Measurements from ENCODE around the gene TSPOAP1. TPM values are rescaled to one million over a fixed set of nuclear protein-coding genes. Genes with fewer than 3 reads are reported as not detected.

The TSPOAP1 gene
- total and polyA plus RNA-seq, 2 of the 13 experiments (the other 11 are each of a cell fraction or from before 2014, with no cell fraction given), result not detected

- Histone ChIP-seq H3K79me2 (ENCODE audit: insufficient read depth, low read length) (peaks cover 87% of the 10 kb centered on the region), H3K27ac (ENCODE audit: extremely low read length, insufficient read depth, low read length) (peak overlapping the region; percentile 92), H3K9me3 (ENCODE audit: low read length) (no peaks in the 10 kb centered on the region), H3K4me1 (ENCODE audit: insufficient read depth, low read length) (peaks cover 97% of the 10 kb centered on the region), H3K36me3 (replicated peaks in 1 of 2; ENCODE audit: control insufficient read depth in 1 of 2, insufficient read depth in 2 of 2, low read length in 2 of 2) (peaks cover 39 to 62% of the 10 kb centered on the region in 2 experiments), H4K20me1 (ENCODE audit: insufficient read depth, low read length) (no peaks in the 10 kb centered on the region), H3K9ac (ENCODE audit: insufficient read depth, low read depth, low read length) (peak overlapping the region; percentile 79), H3K4me2 (ENCODE audit: low read depth, low read length) (peak overlapping the region; percentile 80), H3K4me3 (replicated peaks in 1 of 3; ENCODE audit: insufficient read depth in 1 of 3, low read depth in 2 of 3, low read length in 3 of 3) (peak overlapping the region in 2 of 3 experiments; percentile 1 to 47; a peak in 3 of 6 replicates), H3K27me3 (ENCODE audit: control insufficient read depth in 1 of 2, insufficient read depth in 2 of 2, low read length in 2 of 2) (no peaks in the 10 kb centered on the region), H2AFZ (ENCODE audit: low read length) (no peak overlapping the region)
- in situ Hi-C loops (cut with HindIII; ENCODE audit: extremely low pct_ligation_motif_present, low pct_unique_long_range_greater_than_20kb), result no loop called here
- TSS peak; percentile 47 for BruUV-seq (replicated peaks)
- ATAC-seq (peak; percentile 93), DNase-seq (ENCODE audit: low spot score) (peak; percentile 97), FAIRE-seq (peak; percentile 90)
- intact Hi-C loops (cut with micrococcal nuclease; ENCODE audit: unreplicated experiment), result loop anchor here (1.0 kb wide), 4 partner anchors 12 to 48 kb away; partner anchors contain the start of genes RNF43 and SUPT4H1
- ChIA-PET CTCF (ENCODE audit: low intra/inter-chr PET ratio, low total read pairs) (no interaction called here), POLR2A (interaction anchor here (0.6 to 12.9 kb wide), 17 partner anchors 10 to 1456 kb away, joined by 3 to 458 read pairs (median 6); partner anchors contain the start of genes MTMR4, RNF43, SUPT4H1 and TRIM25)
- WGBS (ENCODE audit: low lambda C conversion rate), result 15% methylated on average over 5 of the region's 5 CpGs
- TF ChIP-seq ZKSCAN1 (IDR thresholded peaks at IDR 0.05; ENCODE audit: low read length), result no peak
- TF ChIP-seq ZNF33B (CRISPR knock-in tag; IDR thresholded peaks at IDR 0.05), result peak; percentile 35
- TF ChIP-seq ZNF460 (CRISPR knock-in tag; IDR thresholded peaks at IDR 0.05; ENCODE audit: borderline replicate concordance), result no peak
- no peak for TF ChIP-seq MED8 (CRISPR knock-in tag; IDR thresholded peaks at IDR 0.05; ENCODE audit: insufficient replicate concordance)
- no peak for TF ChIP-seq ZNF326 (CRISPR knock-in tag; IDR thresholded peaks at IDR 0.05; ENCODE audit: borderline replicate concordance)
- TF ChIP-seq SIX1 (CRISPR knock-in tag; IDR thresholded peaks at IDR 0.05; ENCODE audit: borderline replicate concordance), result no peak; the same call in 1 of the 2 replicates
- TF ChIP-seq SP140L (CRISPR knock-in tag; IDR thresholded peaks at IDR 0.05; ENCODE audit: borderline replicate concordance), result no peak
- TF ChIP-seq ZNF781 (CRISPR knock-in tag; IDR thresholded peaks at IDR 0.05; ENCODE audit: borderline replicate concordance, not compliant biosample characterization), result no peak
- no peak for TF ChIP-seq PTBP1 (IDR thresholded peaks at IDR 0.05; ENCODE audit: low read depth, low read length, poor library complexity, severe bottlenecking)
- TF ChIP-seq HMG20A (CRISPR knock-in tag; IDR thresholded peaks at IDR 0.05; ENCODE audit: borderline replicate concordance), result peak; percentile 69; the same call in 1 of the 2 replicates
- no peak; the same call in 1 of the 2 replicates for TF ChIP-seq ZNF646 (CRISPR knock-in tag; IDR thresholded peaks at IDR 0.05)
- no peak for TF ChIP-seq ZNF607 (CRISPR knock-in tag; IDR thresholded peaks at IDR 0.05; ENCODE audit: borderline replicate concordance)
- no peak for TF ChIP-seq ZNF597 (CRISPR knock-in tag; IDR thresholded peaks at IDR 0.05)
- TF ChIP-seq SETDB1 (CRISPR knock-in tag; IDR thresholded peaks at IDR 0.05; ENCODE audit: borderline replicate concordance), result no peak
- no peak for TF ChIP-seq ZNF251 (CRISPR knock-in tag; IDR thresholded peaks at IDR 0.05)
- TF ChIP-seq FOXA1 (IDR thresholded peaks at IDR 0.05), result no peak
- peak; percentile 14; the same call in 1 of the 2 replicates for TF ChIP-seq FOXA1 (CRISPR knock-in tag; IDR thresholded peaks at IDR 0.05)
These were observed 40.8 kb upstream of the TSPOAP1 start for GRCh38 chr17:58369214-58370031.

Data from HepG2 (cell line).